ENCODE results near the gene SNAP47.

Gene SNAP47

DNA sequence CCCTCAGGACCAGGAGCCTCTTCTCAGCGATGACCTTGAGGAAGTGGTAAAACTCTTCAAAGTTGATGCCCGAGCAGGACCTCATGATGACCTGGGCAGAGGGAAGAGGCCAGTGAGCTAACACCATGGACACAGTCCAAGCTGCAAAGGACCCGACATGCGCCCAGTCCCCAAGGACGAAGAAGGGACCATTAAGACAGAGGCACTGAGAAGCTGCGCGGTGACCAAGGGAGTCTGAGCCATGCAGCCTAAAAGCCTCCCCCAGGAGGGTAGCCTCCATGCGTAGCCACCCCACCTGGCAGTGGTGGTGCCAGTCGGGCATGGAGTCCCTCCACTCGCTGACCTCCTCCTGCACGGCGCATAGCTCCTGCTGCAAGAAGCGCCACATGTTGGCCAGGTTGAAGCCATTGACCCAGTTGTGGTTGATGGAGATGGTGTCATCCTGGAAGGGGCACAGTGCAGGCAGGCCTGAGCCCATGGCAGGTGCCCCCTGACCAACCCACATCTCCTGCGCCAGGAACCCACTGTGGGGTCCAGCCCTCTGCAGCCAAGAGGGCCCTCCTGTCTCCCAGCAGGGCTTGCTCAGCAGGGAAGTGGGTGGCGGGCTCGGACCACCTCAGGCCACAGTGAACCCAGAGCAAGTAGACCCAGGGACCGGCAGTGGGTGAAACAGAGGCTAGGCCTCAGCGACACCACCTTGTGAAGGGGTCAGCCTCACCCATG is 2.5 kb upstream of the SNAP47 start:
- no peak for DNase-seq (ENCODE audit: low spot score)

DNA sequence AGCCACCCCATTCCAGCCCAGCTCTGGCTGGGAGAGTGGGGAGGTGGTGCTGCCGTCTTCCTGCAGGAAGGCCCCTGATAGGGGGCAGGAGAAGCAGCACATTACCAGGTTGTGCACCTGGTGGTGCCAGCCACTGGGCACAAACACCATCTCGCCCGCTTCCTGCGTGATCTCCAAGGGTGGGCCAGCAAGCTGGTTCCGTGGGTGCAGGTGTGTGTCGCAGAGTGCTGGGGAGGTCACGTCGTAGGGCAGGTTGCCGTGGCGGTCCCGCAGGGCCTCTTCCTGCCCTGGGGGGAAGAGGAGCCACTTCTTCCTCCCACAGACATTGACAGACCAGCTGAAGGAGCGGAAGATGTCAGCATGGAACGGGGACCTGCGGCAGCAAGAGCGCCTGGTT is 1.9 kb upstream of the SNAP47 start:
- no peak for DNase-seq (ENCODE audit: low spot score)

DNA sequence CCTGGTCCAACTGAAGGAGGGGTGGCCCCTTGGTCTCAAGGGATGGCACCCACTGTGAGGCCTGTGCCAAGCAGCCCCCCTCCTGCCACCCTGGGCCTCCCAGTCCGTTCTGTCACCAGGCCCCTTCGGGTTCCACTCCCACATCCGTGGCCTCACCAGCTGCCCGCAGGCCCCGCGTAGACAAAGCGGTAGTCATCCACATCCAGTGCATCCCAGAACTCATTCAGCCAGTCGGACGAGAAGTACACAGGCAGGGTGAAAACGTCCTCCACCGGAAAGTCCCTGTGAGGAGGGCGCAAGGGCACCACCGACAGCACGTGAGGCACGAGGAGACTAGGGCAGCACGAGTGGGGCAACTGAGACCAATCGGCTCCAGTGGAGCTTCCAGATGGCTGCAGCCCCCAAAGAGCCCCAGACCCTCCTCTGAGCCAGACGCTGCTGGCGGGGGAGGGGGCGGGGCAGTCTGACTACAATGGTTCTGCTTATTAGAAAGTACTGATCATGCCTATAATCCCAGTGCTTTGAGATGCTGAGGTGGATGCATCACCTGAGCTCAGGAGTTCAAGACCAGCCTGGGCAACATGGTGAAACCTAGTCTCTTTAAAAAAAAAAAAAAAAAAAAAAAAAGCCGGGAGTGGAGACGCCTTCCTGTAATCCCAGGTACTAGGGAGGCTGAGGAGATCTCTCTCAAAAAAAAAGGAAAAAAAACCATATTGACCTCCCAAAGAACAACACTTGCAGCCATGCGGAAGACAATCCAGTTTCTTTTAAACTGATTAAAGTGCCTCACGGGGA is 1.3 kb upstream of the SNAP47 start:
- no peak for DNase-seq (ENCODE audit: low spot score)

DNA sequence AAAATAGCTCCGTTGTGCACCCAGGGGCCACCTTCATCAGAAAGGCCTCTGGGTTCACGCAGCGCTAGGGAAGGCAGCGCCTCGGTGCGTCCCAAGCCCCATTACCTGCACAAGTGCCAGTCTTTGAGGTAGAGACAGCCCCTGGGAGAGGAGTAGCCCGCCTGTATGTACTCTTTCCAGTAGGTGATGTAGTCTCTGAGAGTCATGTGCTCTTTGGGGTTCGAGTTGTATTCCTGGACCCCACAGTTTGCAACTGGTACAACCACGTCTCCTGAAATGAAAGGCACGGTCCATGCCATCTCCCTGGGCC is 734 bp upstream of the SNAP47 start:
- DNase-seq (ENCODE audit: low spot score) = no peak

DNA sequence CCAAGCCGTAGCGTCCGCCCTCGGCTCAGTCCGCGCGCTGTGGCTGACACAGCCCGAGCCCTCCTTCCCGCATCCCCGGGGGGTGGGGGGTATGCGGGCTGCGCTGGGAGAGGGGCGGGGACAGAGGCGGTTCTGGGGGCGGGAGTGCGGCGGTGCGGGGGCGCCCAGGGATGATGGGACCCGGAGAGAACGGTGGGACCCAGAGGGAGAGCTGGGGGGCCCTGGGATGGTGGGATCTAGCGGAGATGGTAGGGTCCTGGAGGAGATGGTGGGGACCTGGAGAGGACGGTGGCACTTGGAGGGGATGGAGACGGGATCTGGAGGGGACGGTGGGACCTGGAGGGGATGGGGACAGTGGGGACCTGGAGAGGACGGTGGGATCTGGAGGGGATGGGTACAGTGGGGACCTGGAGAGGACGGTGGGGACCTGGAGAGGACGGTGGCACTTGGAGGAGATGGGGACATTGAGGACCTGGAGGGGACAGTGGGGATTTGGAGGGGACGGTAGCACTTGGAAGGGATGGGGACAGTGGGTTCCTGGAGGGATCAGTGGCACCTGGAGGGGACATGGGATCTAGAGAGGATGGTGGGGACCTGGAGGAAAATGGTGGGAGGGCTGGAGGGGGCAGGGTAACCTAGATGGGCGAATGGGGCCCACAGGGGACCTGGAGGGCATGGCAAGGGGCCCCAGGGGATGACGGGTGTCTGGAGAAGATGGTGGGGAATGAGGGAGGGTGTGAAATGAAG is 477 bp downstream of the SNAP47 start:
- DNase-seq (ENCODE audit: low spot score) = no peak

DNA sequence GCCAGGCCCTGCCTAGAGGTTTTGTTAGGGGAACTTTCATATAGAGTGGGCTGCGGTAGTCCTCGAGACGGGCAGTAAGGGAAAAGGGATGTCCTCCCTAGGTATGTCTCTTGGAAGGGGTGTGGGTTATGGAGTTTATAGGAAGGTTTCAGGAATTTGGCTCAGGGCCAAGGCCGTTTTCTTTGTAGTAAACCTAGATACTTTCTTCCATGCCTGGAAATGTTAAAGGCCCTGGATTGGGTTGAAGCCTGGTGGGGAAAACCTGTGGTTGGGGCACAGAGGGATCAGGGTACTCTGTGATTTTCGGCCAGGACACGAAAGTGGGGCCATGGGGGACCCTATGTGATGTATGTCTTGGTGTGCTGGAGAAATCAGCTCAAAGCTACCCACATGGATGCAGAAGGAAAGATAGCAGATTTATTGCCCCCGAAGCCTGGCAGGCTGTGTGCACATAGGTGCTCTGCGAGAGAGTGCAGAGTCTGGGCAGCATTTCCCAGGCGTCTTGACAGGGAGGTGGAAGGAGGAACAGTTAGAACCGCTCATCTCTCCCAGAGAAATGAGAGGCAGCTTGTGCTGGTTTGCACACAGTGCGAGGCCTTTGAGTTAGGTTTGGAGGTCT is 1.7 kb downstream of the SNAP47 start:
- no peak for DNase-seq (ENCODE audit: low spot score)

DNA sequence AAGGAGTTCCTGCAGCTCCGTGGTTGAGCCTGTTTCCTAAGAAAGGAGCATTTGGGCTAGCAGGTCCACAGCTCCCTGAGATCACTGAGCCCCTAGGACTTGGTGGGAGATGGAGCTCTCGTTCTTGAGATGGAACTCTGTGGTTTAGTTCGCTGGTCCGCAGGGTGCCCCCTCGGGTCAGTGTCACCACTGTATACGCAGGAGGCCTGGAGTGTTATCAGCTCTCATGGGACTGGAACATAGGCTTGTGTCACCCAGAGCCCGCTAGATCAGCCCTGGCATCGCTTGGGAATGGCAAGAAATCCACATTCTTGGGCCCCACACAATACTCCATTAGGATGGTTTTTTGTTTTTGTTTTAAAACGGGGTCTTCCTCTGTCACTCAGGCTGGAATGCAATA is 3.6 kb downstream of the SNAP47 start:
- no peak for DNase-seq (ENCODE audit: low spot score)

DNA sequence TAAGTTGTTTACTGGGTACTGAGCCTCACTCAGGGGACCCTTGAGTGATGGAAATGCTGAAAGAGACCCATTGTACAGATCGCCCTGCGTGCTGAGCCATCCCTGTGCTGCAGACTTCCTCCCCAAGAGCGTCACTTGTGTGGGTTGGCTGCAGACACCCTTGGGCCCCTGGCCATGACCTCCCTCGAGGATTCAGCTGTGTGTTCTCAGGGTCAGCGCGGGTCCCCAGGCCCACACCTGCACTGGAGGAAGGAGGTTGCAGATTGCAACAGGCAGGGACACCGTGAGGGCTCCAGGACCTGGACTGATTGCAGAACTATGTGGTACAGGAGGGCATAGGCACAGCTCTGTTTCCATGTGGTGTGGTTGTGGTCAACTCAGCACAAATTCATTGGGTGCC is 4.4 kb downstream of the SNAP47 start:
- no peak for DNase-seq (ENCODE audit: low spot score)

DNA sequence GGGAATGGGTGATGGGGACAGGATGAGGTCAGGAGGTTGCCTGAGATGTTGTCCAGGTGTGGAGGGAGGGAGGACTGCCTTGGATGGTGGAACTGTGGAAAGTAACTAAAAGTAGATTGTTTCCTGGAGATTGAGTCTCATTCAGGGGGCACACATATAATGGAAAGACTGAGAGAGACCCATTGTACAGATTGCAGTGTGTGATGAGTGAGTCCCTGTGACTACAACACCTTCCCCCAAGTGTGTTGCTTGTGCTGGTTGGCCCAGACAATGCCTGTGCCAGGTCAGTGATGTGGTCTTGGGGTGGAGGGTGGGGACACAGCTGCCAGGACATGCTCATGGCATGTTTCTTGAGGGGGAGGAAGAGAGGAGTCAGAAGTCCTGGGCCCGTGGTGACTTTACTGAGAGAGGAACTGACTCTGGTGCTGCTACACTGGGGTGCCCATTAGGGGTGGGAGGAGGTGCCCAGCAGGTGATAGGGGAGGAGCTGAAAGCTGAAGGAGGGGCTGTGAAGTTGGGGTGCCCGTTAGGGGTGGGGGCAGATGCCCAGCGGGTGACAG is 5.2 kb downstream of the SNAP47 start:
- no peak for DNase-seq (ENCODE audit: low spot score)

DNA sequence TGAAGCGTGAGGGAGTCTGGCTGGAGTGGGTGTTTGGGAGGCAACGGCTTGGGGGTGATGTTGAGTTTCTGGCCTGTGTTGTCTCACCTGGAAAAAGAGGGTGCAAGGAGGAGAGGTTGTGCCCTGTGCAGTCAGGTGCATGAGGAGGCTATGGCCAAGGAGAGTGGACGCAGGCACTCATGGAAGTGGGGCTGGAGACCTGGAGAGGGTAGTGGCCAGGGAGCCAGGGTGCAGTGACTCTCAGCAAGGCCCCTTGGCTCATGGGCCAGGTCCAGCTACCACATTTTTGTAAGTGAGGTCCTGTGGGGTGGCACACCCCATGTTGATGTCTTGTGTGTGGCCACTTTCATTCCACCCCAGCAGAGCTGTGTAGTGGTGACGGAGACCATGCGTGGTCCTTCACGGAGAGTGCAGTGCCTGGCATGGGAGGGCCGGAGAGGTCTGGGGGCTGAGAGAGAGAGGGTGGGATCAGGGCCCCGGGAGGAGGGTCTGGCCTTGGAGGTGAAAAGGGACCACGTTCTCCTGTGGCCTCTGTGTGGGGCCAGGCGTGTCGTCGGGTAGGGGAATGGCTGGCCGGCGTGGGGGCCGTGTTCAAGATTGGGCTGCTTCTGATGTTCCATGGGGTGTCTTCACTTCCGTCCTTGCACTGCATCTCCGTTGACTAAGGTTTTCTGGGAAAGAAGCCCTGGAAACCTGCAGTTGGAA is 6.1 kb downstream of the SNAP47 start:
- DNase-seq (ENCODE audit: low spot score) = no peak

DNA sequence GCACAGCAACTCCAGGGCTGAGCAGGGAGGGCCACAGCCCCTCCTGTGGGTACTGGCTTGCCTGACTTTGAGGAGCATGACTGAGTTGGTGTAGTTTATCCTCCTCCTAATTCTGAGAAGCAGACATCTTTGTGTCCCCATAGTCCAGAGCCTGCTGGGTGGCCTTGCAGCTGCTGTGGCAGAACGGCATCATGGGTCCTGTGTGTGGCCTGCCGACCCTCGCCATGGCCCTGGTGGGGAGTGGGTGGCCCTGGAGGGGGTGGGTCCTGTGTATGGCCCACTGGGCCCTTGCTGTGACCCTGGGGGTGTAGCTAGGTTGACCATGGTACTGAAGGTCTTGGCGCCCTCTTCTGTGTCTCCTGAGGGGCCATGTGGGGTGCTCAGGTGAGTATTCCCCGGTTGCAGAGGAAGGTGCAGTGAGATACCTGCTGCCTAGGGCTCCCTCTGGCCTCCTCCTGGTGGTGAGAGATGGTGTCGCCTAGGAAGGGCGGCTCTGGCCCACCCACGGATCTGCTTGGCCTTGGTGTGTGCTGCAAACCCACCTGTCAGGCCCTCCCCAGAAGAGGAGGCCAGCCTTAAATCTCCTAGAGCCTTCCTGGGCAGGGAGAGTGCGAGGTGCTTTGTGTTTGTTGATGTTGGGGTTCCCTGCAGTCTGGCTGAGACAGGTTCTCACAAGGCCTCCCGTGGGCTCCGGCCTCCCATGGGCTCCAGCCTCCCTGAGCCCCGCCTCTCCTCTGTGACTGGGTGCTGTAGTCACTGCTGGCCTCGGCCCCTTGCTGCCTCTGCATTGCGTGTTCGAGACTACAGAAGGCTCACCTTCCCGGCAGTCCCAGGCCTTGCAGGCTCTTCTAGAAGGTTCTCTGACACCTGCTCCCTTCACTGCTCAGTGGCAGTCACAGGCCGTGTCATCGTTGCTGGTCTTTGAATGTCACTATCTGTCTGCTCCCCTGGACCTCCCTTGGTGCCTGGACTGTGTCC is 7.8 kb downstream of the SNAP47 start:
- no peak for DNase-seq (ENCODE audit: low spot score)

DNA sequence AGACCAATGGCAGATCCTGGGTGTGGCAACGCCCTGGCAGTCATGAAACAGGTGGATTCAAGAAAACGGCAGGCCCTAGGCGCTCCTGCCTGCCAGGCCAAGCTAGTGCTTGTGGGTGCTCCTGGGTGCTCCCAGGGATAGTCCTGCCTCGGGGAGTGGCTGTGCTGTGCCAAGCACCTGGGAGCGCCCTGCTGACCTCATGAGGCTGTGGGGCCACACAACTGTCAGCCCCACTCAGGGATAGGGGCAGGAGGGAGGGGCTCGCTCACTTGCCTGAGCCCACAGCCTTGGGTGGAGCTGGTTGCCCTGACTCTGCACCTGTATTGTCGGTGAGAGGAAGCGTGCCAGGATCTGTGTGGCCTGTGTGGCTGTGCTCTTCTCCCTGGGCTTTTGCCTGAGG is 9.4 kb downstream of the SNAP47 start:
- no peak for DNase-seq (ENCODE audit: low spot score)

DNA sequence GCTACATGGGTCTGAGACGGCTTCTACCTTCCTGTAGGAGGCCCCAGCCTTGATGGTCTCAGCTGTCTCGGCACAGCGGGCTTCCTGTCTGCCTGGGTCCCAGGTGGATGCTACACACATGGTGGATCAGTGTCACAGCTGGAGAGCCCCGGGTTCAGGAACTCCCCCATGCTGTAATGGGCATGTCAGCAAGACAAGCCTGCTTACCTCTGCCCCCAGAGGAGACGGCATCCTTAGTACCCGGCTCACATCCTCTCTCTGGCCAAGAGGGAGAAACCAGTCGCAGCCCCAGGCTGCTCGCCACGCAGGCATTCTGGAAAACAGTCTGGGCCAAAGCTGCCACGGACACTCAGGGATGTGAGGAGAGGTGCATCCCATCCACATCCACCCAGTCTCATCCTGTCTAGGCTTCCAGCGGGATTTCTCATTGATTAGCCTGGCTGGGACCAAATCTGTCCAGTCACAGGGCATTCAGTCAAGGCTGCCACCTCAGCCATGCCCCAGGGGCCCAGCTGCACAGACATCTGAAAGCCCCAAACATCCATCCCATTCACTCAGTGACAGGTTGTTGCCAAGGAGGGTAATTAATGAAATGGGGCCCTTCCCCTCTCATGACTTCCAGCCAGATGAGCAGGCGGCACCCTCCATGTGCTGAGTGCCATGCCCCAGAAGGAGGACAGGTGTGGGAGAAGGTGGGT is 10.5 kb downstream of the SNAP47 start:
- no peak for DNase-seq (ENCODE audit: low spot score)

DNA sequence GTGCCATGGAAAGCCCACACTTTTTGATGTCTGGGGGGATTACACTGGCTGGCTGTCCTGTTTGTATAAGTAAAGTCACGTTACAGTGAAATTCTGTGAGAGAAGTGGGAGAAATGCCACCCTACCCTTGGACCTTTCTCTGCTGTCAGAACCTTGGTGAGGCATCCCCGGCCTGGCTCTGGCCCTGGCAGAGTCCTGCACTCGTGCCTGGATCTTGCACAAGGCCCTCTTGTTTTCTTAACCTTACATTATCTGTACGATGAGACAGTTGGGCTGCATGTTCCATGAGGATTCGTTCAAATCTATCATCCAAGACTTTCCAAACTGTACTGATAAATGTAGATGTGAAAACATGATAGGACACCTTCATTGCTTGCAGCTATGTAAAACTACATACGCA is 11.4 kb downstream of the SNAP47 start:
- no peak for DNase-seq (ENCODE audit: low spot score)

DNA sequence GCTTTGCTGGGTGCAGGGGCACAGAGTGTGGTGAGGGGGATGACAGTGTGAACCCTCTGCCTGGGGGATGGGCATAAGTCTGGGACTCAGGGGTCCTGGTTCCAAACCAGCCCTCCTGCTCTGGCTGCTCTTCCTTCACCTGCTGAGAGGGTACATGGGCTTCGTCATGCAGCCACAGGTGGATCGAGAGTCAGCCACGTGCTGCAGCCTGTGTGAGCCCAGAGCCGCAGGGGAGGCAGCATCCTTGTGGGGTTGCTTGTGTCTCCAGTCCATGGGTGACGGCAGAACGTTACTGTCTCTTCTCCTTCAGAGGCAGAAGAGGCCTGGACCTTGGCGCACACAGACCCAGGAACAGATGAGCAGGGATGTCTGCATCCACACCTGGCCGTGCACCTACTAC is 12.1 kb downstream of the SNAP47 start:
- no peak for DNase-seq (ENCODE audit: low spot score)

DNA sequence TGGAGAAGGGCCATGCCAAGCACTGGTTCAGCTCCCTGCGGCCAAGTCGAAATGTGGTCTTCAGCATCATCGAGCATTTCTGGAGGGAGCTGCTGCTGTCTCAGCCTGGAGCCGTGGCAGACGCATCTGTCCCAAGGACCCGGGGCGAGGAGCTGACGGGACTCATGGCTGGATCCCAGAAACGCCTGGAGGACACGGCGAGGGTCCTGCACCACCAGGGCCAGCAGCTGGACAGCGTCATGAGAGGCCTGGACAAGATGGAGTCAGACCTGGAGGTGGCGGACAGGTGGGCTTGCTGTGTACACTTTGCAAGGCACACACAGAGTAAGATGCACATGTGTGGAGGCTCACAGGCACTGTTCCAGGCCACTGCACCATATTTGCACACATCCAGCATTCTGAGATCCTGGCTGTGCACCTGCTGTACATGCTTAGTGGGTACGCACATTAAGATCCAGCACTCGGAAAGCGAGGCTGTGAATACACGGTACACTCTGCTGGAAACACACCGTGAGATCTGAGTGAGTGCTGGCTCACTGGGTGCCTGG is 12.8 kb downstream of the SNAP47 start:
- DNase-seq (ENCODE audit: low spot score) = no peak

DNA sequence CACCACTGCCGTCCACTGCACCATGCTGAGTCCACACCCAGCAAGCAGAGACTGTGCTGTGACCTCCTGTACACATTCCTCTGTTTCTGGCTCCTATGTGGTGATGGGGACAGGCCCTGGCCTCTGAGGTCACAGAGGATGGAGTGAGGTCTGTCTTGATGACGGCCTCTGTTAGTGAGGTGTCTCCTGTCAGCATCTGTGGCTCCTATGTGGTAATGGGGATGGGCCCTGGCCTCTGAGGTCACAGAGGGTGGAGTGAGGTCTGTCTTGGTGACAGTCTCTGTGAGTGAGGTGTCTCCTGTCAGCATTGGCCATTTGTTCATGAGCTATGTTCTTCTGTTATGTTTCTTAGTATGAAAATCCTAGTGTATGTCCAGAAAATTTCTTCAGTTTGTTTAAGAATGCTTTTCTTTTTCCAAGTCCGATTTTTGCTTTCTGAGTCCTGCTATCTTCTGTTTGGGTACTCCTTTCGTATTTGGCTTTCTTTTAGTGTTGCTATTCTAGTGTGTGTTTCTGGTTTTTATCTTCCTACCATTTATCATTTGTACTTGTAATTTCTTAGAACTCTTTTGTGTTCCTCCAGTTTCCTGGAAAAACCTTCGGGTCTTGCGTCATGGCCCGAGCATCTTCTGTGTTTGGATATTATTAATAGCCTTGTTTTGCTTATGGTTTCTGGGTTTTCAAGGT is 13.4 kb downstream of the SNAP47 start:
- DNase-seq (ENCODE audit: low spot score) = no peak

DNA sequence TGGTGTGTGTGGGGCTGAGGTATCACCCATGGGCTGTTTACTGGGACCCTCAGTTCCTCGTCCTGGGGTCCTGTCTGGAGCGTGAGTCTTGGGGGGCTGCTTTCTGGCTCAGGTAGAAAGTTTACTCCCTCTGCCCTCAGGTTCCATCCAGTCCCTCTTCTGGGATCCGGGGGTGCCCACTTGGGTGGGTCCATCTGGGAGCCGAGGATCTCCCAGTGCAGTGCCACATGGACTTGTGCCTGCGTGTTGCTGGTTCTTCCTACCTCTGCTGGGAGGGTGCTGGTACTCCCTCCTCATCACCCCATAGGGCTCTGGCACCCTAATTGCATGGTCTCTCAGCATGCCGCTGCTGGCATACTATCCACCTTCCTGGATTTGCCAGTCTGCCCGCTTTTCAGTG is 14.0 kb downstream of the SNAP47 start:
- no peak for DNase-seq (ENCODE audit: low spot score)
